Raji (cell line): ENCODE data around the gene PCDHGB4.
"Not testable (repeated sequence)": the region's sequence is repeated elsewhere in the genome, so short reads cannot be mapped to it uniquely, and the experiment has no call there.

ENCODE experiments used
- POLR2A ChIP-seq: IDR thresholded peaks from 2 replicates; pipeline ENCODE4 v1.6.1; 2011; ENCODE audit warnings: low read depth, low read length, control low read depth; ENCODE audit not compliant: insufficient read depth

Gene PCDHGB4

DNA sequence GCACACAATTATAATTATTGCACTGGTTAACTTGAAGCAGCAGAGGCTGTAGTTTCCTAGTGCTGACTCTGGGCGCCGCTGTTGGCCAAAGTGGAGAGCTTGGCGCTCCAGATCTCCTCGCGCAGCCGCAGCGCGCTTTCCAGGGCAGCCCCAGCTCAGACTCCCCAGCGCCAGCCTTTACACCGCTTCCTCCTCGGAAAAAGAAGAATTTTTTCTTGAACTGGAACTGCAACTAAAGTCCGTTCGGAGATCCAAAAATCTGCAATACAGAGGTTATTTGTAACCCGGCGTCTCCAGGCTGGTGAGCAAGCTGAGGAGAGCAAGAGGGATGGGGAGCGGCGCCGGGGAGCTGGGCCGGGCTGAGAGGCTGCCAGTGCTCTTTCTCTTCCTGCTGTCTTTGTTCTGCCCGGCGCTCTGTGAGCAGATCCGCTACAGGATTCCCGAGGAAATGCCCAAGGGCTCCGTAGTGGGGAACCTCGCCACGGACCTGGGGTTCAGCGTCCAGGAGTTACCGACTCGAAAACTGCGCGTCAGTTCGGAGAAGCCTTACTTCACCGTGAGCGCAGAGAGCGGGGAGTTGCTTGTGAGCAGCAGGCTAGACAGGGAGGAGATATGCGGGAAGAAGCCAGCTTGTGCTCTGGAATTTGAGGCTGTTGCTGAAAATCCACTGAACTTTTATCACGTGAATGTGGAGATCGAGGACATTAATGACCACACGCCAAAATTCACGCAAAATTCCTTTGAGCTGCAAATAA is at the start of gene PCDHGB4:
PCDHGB4 (plus strand) TSS at position 142 of the 755 bp plus-strand sequence; CDS start at position 329, 187 bp downstream.
- TF ChIP-seq POLR2A, result not testable (repeated sequence)

DNA sequence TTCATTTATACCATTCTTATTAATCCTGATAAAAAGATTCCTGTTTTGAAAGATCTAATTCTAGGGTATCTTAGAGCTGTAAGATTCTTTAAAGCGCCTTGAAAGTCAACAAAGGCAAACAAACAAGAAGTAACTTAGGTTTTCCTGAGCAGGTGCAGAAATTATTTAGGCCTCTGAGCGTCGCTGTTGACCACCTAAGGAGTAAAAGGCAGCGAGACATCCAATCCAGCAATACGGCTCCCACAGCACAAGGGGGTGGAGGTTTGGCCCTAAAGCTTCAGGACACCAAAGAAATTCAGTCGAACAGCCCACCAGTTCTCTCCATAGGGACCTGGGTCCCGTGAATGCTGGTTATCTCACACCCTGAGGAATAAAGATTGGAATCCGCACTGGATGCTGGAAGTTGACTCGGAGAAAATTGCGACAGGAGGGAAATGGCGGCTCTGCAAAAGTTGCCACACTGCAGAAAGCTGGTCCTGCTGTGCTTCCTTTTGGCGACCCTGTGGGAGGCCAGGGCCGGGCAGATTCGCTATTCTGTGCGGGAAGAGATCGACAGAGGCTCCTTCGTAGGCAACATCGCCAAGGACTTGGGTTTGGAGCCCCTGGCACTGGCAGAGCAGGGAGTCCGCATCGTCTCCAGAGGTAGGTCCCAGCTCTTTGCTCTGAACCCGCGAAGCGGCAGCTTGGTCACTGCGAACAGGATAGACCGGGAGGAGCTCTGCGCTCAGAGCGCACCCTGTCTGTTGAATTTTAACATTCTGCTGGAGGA is 48.8 kb upstream of the PCDHGB4 start, which contains the start of gene PCDHGA2:
PCDHGA2 (plus strand) TSS at position 223 of the 769 bp plus-strand sequence.
- no peak for TF ChIP-seq POLR2A

DNA sequence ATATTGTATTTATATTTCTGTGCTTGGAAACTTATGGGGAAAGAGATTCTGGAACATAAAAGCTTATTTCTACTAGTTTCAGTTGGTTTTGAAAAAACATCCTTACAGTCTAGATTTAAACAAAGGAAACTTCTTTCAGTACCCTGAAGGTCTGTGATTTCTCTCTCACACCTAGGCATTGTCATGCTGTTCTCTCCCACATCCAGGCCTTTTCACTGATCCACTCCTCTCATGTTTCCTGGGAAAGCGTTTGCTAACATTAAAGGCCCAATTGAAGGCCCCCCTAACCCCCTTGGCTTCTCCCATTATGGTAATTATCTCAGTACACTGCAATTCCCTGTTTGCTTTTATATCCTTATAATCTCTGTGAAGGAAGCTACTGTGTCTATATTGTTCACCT is 44.7 kb upstream of the PCDHGB4 start:
- TF ChIP-seq POLR2A, result no peak

DNA sequence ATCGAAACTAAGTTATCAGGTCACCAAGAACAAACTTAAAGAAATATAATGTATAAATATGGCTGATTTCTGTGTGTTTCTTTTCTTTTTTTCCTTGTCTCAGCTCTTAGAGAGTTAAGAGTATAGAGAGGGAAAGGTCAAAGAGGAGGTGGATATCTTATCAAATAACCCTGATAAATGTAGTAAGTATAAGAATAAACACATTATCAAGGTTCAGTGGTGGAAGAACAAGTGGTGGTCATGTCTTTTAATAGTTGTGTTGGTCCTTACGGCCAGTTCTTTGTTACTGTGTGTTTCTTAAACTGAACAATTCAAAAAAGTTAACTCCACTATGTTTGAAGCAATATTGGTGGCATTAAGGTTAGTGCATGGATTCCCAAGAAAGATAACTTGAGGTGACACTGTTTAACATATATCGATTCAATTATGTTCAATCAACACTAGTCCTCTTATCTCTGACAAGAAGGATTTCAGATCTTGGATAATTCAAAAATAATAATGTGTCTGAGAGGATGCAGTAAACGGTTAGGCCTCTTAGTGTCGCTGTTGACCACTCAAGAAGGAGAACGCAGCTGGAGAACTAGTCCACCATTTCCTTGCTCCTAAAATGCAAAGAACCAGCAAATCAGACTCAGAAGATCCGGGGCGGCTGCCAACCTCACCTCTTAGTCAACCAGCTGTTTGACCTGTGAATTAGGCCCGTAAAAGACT is 44.1 kb upstream of the PCDHGB4 start, which contains the start of gene PCDHGA3:
PCDHGA3 (plus strand) TSS at position 588 of the 711 bp plus-strand sequence. CDS start 205 bp downstream, outside the sequence.
- no peak for TF ChIP-seq POLR2A

DNA sequence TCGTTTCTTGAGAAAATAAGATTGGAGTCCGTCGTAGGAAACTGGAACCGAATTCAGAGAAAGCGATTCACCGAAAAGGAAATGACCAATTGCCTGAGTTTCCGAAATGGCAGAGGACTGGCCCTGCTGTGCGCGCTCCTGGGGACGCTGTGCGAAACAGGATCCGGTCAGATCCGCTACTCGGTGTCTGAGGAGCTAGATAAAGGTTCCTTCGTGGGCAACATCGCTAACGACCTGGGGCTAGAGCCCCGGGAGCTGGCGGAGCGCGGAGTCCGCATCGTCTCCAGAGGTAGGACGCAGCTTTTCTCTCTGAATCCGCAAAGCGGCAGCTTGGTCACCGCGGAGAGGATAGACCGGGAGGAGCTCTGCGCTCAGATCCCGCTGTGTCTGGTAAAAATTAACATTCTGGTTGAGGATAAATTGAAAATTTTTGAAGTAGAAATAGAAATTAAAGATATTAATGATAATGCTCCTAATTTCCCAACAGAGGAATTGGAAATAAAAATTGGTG is 43.5 kb upstream of the PCDHGB4 start:
- no peak for TF ChIP-seq POLR2A

DNA sequence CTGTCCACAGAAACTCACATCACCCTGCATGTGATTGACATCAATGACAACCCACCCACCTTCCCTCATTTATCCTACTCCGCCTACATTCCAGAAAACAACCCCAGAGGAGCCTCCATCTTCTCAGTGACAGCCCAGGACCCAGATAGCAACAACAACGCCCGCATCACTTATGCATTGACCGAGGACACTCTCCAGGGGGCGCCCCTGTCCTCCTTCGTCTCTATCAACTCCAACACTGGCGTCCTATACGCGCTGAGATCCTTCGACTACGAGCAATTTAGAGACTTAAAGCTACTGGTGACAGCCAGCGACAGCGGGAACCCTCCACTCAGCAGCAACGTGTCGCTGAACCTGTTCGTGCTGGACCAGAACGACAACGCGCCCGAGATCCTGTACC is 42.2 kb upstream of the PCDHGB4 start:
- TF ChIP-seq POLR2A, result no peak

DNA sequence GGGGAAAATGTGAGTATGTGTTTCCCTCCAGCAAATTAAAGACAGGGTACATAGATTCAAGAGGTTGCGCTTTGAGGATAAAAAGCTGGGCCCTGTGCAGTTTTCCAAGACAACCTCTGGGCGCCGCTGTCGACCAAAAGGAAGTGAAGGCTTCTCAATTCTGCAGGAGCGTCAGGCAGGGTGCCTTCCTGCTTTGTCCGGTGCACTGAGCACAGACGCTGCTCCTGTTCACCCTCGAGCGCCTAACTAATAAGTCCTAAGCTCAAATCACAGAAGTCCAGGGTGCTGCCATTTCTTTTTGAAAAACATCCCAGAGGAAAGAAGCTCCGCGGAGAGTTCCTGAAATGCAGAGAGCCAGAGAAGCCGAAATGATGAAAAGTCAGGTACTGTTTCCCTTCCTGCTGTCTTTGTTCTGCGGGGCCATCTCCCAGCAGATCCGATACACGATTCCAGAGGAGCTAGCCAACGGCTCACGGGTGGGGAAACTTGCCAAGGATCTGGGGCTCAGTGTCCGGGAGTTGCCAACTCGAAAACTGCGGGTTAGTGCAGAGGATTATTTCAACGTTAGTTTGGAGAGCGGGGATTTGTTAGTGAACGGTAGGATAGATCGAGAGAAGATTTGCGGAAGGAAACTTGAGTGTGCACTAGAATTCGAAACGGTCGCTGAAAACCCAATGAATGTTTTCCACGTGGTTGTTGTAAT is 37.4 kb upstream of the PCDHGB4 start, which contains the start of gene PCDHGB1:
PCDHGB1 (plus strand) TSS at position 183 of the 703 bp plus-strand sequence; CDS start at position 345, 162 bp downstream.
- TF ChIP-seq POLR2A, result peak; percentile 47; the same call in 1 of the 2 replicates

DNA sequence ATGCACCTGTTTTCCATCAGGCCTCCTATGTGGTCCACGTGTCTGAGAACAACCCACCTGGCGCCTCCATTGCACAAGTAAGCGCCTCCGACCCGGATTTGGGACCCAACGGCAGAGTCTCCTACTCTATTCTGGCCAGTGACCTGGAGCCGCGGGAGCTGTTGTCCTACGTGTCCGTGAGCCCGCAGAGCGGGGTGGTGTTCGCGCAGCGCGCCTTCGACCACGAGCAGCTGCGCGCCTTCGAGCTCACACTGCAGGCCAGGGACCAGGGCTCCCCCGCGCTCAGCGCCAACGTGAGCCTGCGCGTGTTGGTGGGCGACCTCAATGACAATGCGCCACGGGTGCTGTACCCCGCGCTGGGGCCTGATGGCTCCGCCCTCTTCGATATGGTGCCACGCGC is 35.9 kb upstream of the PCDHGB4 start:
- no peak for TF ChIP-seq POLR2A

GRCh38 chr5:141354900-141355469 is 32.5 kb upstream of the PCDHGB4 start, which contains the start of gene PCDHGA4:
Gene PCDHGA4 (plus strand): TSS chr5:141355021. CDS start chr5:141355108, 87 bp downstream.
- TF ChIP-seq POLR2A, result no peak

DNA sequence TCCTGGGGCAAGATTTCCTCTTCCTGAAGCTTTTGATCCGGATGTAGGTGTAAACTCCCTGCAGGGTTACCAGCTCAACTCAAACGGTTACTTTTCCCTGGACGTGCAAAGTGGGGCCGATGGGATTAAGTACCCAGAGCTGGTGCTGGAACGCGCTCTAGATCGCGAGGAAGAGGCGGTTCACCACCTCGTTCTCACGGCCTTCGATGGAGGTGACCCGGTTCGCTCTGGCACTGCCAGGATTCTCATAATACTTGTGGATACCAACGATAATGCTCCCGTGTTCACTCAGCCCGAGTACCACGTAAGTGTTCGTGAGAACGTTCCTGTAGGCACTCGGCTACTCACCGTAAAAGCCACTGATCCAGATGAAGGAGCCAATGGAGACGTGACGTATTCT is 31.9 kb upstream of the PCDHGB4 start:
- TF ChIP-seq POLR2A, result no peak

DNA sequence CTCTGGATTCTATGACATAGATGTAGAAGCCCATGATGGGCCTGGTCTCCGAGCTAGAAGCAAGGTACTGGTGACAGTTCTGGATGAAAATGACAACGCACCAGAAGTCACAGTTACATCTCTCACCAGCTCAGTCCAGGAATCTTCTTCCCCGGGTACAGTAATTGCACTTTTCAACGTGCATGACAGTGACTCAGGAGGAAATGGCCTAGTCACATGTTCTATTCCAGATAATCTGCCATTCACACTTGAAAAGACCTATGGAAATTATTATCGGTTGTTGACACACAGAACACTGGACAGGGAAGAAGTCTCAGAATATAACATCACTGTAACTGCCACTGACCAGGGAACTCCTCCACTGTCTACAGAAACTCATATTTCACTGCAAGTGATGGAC is 31.4 kb upstream of the PCDHGB4 start:
- TF ChIP-seq POLR2A, result no peak

- TF ChIP-seq POLR2A, result no peak
Observed at GRCh38 chr5:141356950-141357349, 30.5 kb upstream of the PCDHGB4 start.

DNA sequence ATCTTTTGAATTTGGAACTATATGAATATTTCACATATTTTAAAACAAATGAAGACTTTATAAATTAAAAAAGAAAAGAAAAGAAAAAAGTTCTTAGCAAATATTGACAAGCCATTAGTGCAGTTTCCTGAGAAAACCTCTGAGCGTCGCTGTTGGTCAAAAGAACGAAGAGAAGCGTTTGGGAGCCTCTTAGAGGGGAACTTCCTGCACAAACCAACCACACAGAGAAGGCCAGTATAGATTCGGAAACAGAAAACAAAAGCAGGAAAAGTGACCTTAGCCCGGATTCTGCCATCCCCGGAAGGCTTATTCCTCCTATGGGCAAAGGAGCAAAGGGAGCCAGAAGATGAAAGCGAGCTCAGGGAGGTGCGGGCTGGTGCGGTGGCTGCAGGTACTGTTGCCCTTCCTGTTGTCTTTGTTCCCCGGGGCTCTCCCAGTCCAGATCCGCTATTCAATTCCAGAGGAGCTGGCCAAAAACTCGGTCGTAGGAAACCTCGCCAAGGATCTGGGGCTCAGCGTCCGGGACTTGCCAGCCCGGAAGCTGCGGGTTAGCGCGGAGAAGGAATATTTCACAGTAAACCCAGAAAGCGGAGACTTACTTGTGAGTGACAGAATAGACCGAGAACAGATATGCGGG is 27.6 kb upstream of the PCDHGB4 start, which contains the start of gene PCDHGB2:
PCDHGB2 (plus strand) TSS at position 205 of the 637 bp plus-strand sequence; CDS start at position 347, 142 bp downstream.
- TF ChIP-seq POLR2A, result no peak

GRCh38 chr5:141360685-141361084 is 26.8 kb upstream of the PCDHGB4 start:
- TF ChIP-seq POLR2A, result no peak

GRCh38 chr5:141362719-141363118 is 24.8 kb upstream of the PCDHGB4 start:
- TF ChIP-seq POLR2A, result no peak
